ENCODE data around the gene ZFYVE26.
A peak's percentile ranks its signal among the peaks of the same experiment; 100 is the strongest.
"Not testable (repeated sequence)": the region's sequence is repeated elsewhere in the genome, so short reads cannot be mapped to it uniquely, and the experiment has no call there.

Gene ZFYVE26

DNA sequence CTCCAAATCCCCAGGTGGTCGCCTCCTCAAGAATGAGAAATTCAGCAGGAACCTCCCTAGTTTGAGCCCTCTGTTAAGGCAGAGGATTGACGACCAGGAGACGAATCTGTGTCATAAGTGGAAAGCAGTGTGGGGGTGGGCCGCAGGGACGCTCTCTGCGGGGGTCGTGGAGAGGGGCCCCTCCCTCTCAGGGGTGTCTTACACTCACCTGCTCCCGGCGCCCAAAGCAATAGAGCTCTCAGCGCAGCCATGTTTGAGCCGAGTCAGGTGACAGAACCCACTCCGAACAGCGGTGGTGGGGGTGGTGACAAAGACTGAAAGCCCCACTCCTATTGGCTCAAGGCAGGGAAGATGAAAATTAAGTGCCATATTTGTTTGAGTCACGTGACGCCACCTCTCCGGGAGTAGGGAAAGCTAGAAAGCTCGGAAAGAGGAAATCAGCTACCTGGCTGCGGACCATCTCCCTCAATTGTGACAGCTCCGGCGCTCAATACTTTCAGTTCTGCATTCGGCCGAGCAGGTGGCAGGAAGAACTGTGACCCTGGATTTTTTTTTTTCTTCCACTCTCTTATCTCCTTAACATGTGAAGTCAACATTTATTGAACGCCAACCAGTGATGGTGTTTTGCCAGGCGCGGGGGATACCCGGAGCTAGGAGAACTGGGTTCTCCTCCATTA, at the start of gene ZFYVE26:
TSS of gene ZFYVE26 (minus strand) at position 265 of the 677 bp plus-strand sequence. CDS start 627 bp downstream, outside the sequence.
- peak; percentile 97 for DNase-seq

DNA sequence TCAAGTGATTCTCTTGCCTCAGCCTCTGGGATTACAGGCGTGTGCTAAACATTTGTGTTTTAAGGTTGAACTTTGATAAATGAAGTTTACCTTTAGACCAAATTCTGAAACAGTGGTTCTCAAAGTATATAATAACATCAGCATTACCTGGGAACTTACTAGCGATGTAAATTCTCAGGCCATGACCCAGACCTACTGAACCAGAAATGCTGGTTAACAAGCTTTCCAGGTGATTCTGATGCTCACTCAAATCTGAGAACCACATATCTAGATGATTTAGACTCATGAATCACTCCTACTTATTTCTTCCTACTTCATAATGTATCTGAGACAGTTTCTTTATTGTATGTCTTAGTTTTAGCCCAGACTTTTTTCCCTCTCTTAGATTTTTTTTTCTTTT, 46.8 kb upstream of the ZFYVE26 start:
- DNase-seq: no peak

- DNase-seq: no peak
These were observed 42.9 kb upstream of the ZFYVE26 start for GRCh38 chr14:67859169-67859749.

DNA sequence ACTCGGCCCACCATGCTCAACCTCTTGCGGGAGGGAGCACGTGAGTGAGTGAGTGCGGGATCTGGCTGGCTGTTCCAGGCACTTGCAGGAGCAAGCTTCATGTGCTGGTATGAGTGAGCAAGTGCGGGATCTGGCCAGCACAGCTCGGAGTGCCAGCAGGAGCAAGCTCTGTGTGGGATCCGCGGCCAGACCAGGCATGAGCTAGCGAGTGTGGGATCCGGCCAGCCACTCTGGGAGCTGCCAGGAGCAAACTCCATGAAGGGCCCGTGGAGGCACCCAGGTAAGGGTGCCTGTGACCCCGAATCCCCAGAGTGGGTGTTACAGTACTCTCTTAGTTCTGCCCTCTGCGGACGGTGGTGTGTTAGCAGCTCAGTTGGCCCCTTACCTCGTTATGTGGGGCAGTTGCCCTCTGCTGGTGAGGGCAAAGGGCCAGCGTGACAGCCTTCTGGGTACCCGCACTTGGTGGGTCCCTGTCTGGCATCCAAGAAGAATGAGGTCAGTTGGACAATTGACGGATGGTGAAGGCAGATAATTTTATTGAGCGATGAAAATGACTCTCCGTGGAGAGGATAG, 41.5 kb upstream of the ZFYVE26 start:
- no peak for DNase-seq

DNA sequence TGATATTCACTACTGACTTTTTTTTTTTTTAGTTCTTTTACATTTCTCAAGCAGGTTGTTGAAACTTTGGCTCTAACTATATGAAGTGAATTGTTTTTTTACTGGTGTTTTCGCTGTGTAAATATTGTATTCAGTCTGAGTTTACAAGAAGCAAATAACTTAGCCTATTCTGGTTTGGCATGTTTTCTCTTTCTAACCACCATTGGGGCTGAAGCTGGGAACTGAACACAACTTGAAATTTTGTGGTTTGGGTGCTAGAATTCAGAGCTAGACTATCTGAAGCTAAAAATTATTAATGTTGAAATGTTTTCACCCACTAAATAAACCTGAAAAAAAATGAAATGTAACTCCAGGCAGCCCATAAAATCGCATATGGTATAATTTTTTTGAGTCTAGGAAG, 40.4 kb upstream of the ZFYVE26 start:
- DNase-seq: no peak

GRCh38 chr14:67853715-67854114, 37.3 kb upstream of the ZFYVE26 start:
- DNase-seq: peak; percentile 66

- peak; percentile 53 for DNase-seq
These were observed 36.7 kb upstream of the ZFYVE26 start for GRCh38 chr14:67852926-67853604.

DNA sequence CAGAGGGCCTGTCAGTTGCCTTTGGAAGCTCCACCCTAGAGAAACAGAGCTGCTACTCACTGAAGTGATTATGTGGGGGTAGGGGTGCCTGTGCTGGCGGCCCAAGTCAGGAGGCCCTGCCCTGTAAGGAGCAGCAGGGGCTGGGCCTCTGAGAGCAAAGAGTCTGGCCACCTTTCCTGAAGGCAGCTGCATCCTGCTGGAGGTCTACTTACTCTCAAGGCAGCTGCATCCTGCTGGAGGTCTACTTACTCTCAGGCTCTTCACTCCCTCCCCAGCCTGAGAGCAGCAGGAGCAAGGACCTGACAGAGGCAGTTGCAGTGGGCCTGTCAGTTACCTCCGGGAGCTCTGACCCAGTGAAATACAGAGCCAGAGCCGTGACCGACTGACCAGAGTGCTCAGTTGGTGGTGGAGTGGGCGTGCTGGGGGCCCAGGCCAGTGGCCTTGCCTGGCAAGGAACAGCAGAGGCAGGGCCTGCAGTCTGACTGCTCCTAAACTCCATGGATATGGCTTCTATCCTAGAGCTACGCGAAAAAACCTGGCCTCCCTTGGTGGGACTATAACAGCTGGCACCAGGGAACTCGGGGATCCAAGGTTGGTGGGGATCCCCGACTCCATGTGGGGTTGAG, 35.5 kb upstream of the ZFYVE26 start:
- no peak for DNase-seq

DNA sequence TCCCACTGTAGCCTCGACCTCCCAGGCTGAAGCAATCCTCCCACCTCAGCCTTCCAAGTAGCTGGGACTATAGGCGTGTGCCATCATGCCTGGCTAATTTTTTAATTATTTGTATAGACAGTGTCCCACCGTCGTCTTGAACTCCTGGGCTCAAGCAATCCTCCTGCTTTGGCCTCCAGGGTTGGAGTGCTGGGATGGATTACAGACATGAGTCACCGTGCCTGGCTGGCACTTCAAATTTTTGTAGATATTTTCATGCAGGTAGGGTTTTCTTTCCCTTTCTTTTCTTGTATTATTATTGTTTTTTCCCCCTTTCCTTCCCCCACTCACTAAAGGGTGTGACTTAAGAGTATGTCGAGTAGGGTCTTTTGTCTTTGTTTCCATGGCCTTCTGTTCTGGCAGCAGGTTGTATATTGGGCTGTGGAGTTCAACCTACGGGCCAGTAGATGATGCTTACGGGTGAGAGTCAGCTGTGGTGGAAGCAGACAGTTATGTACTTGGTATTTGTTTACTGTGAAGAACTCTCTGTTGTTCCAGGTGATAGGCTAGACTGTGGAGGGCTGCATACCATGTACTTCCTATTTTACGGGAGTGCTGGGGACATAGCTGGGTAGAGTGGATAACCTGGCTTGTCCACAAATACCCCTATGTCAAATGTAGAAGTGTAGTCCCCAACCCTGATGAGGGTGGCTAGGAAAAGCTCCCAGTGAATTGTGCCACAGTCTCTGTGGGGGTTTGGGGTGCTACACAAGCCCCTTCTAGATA, 33.9 kb upstream of the ZFYVE26 start:
- no peak for DNase-seq

DNA sequence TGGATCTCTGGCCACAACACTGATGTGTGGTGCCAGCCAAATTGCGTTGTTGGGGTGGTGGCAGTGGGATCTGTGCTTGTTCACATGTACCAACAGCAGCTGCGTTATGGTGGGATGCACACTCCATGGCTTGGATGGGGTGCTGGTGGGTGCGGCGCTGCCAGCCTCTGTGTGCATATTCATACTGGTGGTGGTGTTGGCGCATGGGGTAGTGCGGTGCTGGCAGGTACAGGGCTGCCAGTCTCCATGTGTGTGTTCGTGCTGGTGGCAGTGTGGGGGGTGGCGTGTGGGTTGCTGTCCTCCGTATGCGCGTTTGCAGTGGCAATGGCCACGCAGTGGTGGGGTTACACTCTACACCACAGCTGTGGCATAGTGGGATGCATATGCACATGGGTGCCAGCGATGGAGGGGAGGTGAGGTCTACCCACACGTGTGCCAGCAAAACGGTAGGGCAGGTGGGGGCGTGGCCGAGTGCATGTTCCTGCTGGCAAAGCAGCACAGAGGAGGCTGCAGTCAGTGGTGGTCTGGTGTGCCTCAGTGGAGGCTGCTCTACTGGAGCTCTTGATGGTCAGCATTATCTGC, 29.7 kb upstream of the ZFYVE26 start:
- DNase-seq: no peak

DNA sequence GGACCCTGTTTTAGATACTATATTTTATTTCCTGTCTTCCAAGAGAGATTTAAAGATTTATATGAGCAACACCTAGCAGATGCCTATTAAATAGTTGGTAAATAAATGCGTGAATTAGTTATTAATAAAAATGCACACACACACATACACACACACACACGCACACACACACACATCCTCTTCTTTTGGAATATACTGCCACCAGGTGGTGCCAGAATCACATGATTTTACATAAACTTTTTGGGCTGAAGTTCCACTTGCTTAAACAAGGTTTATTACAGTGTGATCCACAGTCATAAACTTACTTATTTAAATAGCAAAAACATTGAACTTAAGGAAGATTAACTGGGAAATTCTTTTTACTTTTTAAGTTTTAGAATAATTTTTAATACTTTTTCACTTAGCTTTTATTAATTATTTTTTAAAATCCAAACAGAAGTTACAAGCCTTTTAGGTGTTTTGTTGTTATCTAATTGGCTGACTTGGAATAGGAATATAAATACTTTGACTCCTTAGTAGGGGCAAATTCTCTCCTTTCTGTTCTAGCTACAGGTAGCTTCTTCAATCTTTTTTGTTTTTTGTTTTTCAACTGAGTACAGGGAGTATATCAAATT, 20.7 kb upstream of the ZFYVE26 start:
- peak; percentile 58 for DNase-seq

GRCh38 chr14:67835596-67835995, 19.2 kb upstream of the ZFYVE26 start:
- no peak for DNase-seq

- no peak for DNase-seq
These were observed 17.0 kb upstream of the ZFYVE26 start for GRCh38 chr14:67833403-67833802.

DNA sequence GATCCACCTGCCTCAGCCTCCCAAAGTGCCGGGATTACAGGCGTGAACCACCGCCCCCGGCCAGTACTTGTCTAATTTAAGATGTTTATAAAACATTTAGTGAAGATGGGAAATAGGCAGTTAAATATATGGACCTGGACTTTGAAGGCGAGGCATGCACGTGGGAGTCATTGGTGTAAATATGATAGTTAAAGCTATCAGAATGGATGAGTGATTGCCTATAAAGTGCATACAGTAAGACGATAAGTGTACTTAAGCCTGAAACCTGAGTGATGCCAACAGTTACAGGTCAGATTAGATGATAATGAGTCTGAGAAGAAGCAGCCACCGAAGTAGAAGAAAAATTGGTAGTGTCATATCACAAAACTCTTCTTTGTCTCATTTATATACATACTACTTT, 14.7 kb upstream of the ZFYVE26 start:
- no peak for DNase-seq

GRCh38 chr14:67821121-67821520, 4.7 kb upstream of the ZFYVE26 start:
- DNase-seq: no peak

GRCh38 chr14:67820428-67820971, 4.1 kb upstream of the ZFYVE26 start:
- DNase-seq: peak; percentile 44

GRCh38 chr14:67819563-67820421, 3.4 kb upstream of the ZFYVE26 start, which contains the start of gene RAD51B:
TSS of gene RAD51B (plus strand) at chr14:67819779.
- DNase-seq: peak; percentile 85

GRCh38 chr14:67818476-67818875, 2.1 kb upstream of the ZFYVE26 start:
- DNase-seq: not testable (repeated sequence)

DNA sequence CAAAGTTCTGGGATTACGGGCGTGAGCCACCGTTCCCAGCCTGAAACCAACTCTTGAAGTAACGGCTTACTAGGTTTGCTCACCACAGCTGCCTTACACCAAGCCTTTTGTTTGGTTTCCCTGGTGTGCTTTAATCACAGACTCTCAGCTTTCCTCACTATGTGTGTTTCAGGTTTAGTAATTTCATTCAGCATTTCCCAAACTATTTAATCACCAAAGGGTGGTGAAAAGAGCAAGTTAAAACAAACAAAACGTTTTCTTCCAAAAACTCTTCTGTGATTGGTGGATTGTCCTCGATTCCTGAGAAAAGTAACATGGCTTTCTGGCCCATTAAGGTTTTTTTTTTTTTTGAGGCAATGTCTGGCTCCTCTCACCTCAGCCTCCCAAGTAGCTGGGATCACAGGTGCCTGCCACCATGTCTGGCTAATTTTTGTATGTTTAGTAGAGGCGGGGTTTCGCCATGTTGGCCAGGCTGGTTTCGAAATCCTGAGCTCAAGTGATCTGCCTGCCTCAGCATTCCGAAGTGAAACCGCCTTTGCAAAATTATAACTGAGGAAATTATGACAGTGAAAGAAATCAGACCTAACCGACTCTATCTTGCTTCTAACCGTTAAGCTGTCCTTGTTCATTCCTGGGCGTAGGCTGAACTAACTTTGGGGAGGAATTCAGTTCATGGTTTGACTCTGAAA, 1.5 kb upstream of the ZFYVE26 start:
- peak; percentile 58 for DNase-seq

All from MV-4-11 (cell line).